HuH-7.5 (cell line): Measurements from ENCODE around the gene BARX2.

Source experiments
- DNase-seq: peaks from one replicate; pipeline ENCODE4 v3.0.0; 2011; ENCODE audit warnings: low spot score

The BARX2 gene

DNA sequence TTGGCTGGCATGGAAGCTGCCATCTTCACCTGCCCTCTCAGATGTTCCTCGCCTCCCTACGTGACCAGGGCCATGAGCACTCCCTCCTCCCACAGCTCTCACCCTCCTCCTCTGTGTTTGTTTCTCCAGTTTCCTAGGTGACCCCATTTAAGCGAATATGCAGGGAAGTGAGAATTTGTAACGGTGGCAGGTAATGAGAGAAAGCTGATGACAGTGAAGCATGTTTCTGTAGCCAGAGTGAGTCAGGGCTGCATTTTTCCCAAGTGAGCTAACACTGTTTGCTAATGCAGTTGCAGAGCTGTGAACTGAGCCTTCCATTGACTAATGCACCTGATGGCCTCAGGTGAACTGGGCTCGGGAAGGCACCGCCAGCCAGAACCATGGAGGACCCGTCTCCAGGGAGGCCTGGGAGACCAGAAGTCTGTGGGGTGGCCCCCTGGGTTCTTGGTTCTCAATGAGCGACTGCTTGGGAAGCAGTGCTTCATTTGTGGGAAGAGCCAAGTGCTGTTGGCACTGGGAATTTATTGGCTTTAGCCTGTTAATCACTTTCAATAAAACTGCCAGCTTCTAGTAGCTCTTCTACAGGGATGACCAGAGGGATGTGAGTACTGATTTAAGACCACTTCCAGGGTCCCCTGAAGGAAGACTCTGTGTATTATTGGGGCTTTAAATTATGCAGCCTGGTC lies 64.5 kb downstream of the BARX2 start:
- no peak for DNase-seq

GRCh38 chr11:129442171-129442570 lies 66.5 kb downstream of the BARX2 start:
- DNase-seq, result no peak

- no peak for DNase-seq
Observed at GRCh38 chr11:129443276-129443675, 67.6 kb downstream of the BARX2 start.

GRCh38 chr11:129444274-129444673 lies 68.6 kb downstream of the BARX2 start:
- DNase-seq, result no peak

DNA sequence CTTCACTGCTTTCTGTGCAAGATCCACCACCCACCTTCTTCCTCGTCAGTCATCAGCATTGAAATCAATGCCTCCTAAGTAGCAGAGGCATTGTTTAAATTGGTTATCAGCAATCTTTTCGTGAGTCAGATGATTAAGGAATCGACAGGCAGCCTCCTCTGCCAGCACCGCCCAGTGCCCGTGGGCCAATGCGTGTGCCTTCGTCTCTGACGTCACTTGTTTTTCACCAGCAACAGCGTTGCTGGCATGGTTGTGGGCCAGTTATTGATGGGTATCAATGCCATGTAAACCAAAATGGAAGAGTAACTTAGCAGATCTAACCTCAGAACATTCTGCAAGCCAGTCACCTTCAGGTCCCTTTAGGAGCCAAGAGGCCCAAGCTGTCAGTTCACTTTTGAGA lies 69.6 kb downstream of the BARX2 start:
- no peak for DNase-seq

DNA sequence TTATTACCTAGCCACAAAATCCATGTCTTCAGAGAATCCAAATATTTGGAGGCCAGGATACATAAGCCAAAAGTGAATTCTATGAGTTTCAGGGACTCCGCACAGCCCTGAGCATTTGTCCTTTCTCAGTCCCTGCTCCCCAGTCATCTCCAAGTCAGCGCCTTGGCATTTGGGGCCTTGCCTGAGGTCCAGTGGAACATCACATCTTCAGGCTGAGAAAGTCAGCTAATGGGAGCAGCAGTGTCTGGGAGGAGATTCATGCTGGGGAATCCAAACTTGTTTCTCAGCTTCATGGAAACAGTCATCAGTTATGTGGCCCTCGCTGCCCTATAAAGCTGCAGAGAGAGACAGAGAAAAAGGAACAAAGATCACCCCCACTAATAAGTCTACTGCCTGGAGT lies 70.9 kb downstream of the BARX2 start:
- DNase-seq, result no peak

DNA sequence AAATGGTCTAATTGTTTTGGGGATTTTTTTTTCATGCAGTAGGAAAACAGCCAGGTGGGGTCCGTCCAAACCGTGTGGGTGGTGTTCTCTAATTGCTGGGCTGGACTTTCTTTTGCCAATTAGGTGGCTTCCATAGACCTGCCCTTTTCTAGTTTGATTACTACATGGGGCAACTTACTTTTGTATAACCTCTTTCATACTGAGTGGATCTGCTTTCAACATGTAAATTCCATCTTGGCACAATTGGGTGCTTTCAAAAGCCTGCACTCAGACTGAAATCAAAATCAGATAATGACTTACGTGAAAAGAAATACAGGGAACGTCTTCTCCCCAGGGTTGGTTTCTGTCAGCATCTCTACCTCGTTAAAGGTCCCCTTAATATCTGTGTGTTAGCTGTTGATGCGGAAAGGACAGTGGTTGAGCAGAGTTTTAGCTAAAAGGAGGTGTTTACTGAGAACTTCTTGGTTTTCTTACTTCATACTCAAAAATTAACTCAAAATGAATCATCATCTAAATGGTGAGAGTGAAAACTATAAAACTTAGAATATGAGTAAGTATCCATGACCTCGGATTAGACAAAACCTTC lies 72.1 kb downstream of the BARX2 start:
- DNase-seq, result no peak

DNA sequence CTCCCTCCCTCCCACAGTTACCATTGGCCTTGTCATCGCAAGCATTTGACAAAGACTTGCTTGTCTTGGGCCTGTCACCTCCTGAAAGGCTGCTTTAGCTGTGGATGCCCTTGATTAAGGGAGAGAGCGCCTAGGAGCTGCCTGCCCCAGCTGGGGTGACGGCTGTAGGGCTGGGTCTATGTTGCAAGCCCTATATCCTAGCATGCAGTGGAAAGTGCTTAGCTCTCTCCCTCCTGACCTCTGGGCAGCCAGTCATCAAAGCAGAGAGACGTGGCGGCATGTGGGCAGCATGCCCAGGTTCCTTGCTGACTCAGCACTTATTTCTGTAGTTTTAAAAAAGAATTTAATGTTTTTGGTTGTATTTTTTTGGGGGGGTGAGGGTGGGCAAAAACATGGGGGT lies 75.9 kb downstream of the BARX2 start:
- DNase-seq, result no peak

DNA sequence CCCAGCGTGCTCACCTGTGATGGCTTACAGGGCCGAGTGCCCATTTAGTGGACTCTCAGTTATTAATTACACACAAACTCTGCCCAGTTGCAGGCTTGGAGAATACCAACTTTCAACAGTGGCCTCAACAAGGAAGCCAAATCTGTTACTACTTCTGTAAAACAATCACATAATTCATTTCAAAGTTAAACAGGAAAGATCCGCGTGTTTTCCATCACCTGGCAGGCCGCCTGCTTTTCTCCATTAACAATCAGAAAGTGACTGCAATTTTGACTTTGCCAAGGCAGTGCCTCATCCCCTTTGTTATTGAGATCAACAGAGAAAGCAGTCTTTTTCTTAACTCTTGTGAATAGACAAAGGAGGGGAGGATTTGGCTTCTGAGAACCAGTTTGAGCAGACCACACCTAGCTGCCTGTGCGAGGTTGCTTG lies 77.7 kb downstream of the BARX2 start:
- no peak for DNase-seq

DNA sequence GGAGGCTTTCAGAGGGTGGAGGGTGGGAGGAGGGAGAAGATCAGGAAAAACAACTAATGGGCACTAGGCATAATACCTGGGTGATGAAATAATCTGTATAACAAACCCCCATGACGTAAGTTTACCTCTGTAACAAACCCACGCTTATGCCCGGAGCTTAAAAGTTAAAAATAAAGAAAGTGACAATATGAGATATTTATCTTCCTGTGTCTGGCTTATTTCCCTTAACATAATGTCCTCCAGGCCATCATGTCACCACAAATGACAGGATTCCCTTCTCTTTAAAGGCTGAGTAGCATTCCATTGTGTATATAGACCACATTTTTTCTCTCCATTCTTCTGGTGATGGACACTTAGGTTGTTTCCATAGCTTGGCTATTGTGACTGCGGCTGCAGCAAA lies 79.5 kb downstream of the BARX2 start:
- DNase-seq, result no peak

DNA sequence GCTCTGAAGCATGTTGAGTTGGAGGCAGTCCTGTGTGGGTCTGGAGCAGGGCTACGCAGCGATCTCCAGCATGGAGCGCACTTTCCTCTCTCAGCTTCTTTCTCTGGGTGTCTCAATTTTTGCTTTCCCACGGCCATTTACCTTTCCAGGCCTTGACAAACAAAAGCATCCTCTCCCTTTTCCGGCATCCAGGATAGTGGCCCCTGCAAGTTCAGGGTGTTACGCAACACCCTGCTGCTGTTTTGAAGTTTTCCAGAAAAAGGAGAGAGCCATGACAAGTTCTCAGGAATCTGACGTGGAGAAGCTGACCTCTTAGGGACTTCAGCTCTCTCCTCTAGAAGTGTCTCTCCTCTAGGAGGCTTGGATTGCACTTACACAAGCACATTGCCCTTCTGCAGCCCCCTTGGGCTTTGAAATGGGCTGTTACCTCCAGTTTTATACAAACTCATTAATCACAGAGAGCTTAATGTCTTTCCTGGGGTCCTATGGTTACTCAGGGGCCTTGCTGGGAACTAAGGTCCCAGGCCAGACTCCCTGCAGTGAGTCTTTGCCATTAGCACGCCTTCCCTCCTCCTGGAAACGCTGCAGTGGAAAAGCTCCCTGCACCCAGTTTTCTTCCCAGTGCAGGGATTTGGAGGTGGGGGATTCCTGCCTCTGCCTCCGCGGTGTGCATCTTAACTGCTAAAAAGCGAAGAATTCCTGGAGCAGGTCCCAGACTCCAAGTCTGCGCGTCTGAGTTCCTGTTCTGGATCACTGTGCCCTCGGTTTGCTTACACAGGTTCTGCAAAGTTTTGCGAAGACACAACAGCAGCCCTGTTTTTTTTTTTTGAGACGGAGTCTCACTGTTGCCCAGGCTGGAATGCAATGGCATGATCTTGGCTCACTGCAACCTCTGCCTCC lies 80.4 kb downstream of the BARX2 start:
- no peak for DNase-seq

- DNase-seq, result no peak
Observed at GRCh38 chr11:129457321-129457720, 81.7 kb downstream of the BARX2 start.

GRCh38 chr11:129458278-129458677 lies 82.6 kb downstream of the BARX2 start:
- DNase-seq, result no peak

GRCh38 chr11:129458756-129459535 lies 83.3 kb downstream of the BARX2 start:
- DNase-seq, result no peak

DNA sequence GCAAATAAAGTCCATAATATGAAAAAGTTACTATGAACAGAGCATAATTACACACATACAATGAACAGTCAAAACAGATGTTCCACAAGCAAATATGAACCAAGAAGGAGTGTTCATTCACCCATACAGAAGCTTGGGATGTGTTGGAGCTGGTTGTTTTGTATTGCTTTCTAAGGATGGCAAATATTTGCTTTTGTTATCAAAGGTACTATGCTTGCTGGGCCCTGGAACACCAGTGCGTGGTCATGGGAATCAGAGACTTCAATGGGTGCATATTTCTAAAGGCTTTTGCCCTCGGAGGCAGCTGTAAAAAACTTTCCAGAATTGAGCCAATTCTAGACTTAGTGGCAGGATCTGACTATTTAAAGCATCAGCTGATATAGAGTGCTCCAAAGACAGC lies 85.1 kb downstream of the BARX2 start:
- peak; percentile 18 for DNase-seq

DNA sequence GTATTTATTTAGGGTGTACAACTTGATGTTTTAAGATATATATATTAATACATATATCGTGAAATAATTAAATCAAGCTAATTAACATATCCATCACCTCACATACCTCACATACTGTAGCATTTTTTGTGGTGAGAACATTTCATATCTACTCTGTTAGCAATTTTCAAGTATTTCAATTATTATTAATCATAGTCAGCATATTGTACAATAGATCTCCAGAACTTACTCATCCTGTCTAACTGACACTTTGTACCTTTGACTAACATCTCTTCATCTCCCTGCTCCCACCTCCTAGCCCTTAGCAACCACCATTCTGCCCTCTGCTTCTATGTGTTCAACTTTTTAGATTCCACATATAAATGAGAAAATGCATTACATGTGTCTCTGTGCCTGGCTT lies 108.4 kb downstream of the BARX2 start:
- DNase-seq, result no peak

DNA sequence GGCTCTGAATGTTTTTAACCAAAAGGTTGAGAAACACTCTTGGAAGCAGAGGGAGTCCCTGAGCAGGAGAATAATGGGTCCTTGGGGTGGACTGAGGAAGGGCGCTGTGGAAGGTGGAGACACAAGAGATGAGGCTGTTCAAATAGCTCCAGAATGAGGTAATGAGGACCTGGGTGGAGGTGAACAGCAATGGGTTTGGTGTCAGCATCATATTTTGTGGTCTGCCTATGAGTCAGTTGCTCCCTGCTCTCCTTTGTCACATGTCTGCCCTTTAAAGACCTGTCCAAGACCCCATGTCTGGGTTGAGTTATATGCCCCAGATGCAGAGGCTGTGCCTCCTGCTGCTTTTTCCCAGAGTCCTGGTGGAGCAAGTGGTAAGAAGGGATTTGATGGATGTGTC lies 113.6 kb downstream of the BARX2 start:
- no peak for DNase-seq

DNA sequence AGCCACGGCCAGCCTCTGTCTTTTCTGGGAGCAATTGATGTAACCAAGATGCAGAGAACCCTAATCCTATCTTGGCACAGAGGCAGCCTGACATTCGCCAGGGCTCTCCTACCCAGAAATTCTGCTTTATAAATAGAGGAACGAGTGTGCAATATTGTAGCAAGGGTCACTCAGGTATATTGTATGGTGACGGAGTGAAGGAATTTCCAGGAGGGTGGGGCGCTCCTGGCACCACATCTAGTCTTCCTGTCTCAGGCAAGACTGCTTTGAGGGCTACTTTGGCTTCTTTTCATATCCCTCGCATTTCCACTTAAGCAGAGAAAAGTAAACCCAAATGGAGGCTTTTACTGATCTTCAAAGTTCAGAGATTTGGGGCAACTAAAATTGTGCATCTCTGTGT lies 114.4 kb downstream of the BARX2 start:
- no peak for DNase-seq

- DNase-seq, result no peak
Observed at GRCh38 chr11:129493746-129494145, 118.1 kb downstream of the BARX2 start.
